ENCODE measurements around the gene MAST2.

Gene MAST2

GRCh38 chr1:45913183-45913683, 109.8 kb downstream of the MAST2 start:
- H3K4me3 ChIP-seq (replicated peaks; ENCODE audit: low read depth, low read length): peak overlapping the region; percentile 10
- peak; percentile 97 for DNase-seq (ENCODE audit: low read depth)
- TF ChIP-seq CTCF (IDR thresholded peaks at IDR 0.05; ENCODE audit: low read length, missing control alignments): peak; percentile 2

GRCh38 chr1:45913731-45914501, 110.5 kb downstream of the MAST2 start:
- TF ChIP-seq CTCF (IDR thresholded peaks at IDR 0.05; ENCODE audit: low read length, missing control alignments): no peak
- peak overlapping the region; percentile 10 for H3K4me3 ChIP-seq (replicated peaks; ENCODE audit: low read depth, low read length)
- DNase-seq (ENCODE audit: low read depth): no peak

GRCh38 chr1:45914836-45915235, 111.4 kb downstream of the MAST2 start:
- TF ChIP-seq CTCF (IDR thresholded peaks at IDR 0.05; ENCODE audit: low read length, missing control alignments): no peak
- no peak overlapping the region for H3K4me3 ChIP-seq (replicated peaks; ENCODE audit: low read depth, low read length)
- DNase-seq (ENCODE audit: low read depth): no peak

- no peak overlapping the region for H3K4me3 ChIP-seq (replicated peaks; ENCODE audit: low read depth, low read length)
- DNase-seq (ENCODE audit: low read depth): no peak
- no peak for TF ChIP-seq CTCF (IDR thresholded peaks at IDR 0.05; ENCODE audit: low read length, missing control alignments)
These were observed 119.0 kb downstream of the MAST2 start for GRCh38 chr1:45922374-45922773.

- H3K4me3 ChIP-seq (replicated peaks; ENCODE audit: low read depth, low read length): no peak overlapping the region
- no peak for DNase-seq (ENCODE audit: low read depth)
- TF ChIP-seq CTCF (IDR thresholded peaks at IDR 0.05; ENCODE audit: low read length, missing control alignments): no peak
These were observed 119.4 kb downstream of the MAST2 start for GRCh38 chr1:45922813-45923212.

GRCh38 chr1:45923343-45923742, 119.9 kb downstream of the MAST2 start:
- no peak for DNase-seq (ENCODE audit: low read depth)
- no peak for TF ChIP-seq CTCF (IDR thresholded peaks at IDR 0.05; ENCODE audit: low read length, missing control alignments)

GRCh38 chr1:45924736-45925135, 121.3 kb downstream of the MAST2 start:
- TF ChIP-seq CTCF (IDR thresholded peaks at IDR 0.05; ENCODE audit: low read length, missing control alignments): no peak
- H3K4me3 ChIP-seq (replicated peaks; ENCODE audit: low read depth, low read length): no peak overlapping the region
- peak; percentile 72 for DNase-seq (ENCODE audit: low read depth)

More at GRCh38 chr1:45923343-45923742, 119.9 kb downstream of the MAST2 start:
- H3K4me3 ChIP-seq (replicated peaks; ENCODE audit: low read depth, low read length): no peak overlapping the region
